Retina (tissue), 1 donor: Measurements from ENCODE around the gene RPP25L.

ENCODE experiments used
- DNase-seq: peaks from one replicate; pipeline ENCODE4 v3.0.0-alpha.2; 2016

The RPP25L gene

GRCh38 chr9:34582787-34583186 lies 29.1 kb downstream of the RPP25L start:
- DNase-seq, result peak; percentile 27

GRCh38 chr9:34581318-34581717 lies 30.6 kb downstream of the RPP25L start:
- no peak for DNase-seq

- peak; percentile 89 for DNase-seq
Observed at GRCh38 chr9:34580358-34580757, 31.5 kb downstream of the RPP25L start.

- DNase-seq, result peak; percentile 43
Observed at GRCh38 chr9:34579808-34580163, 32.1 kb downstream of the RPP25L start.

- DNase-seq, result peak; percentile 70
Observed at GRCh38 chr9:34579104-34579807, 32.6 kb downstream of the RPP25L start.

- peak; percentile 90 for DNase-seq
Observed at GRCh38 chr9:34578241-34579103, 33.4 kb downstream of the RPP25L start.

- DNase-seq, result peak; percentile 74
Observed at GRCh38 chr9:34577400-34578240, 34.3 kb downstream of the RPP25L start.

GRCh38 chr9:34576597-34577399 lies 35.1 kb downstream of the RPP25L start:
- peak; percentile 65 for DNase-seq

GRCh38 chr9:34575862-34576596 lies 35.9 kb downstream of the RPP25L start:
- peak; percentile 70 for DNase-seq

- no peak for DNase-seq
Observed at GRCh38 chr9:34575241-34575640, 36.7 kb downstream of the RPP25L start.

GRCh38 chr9:34574571-34574970 lies 37.3 kb downstream of the RPP25L start:
- no peak for DNase-seq

GRCh38 chr9:34573599-34574325 lies 38.1 kb downstream of the RPP25L start:
- DNase-seq, result no peak

- no peak for DNase-seq
Observed at GRCh38 chr9:34572628-34573027, 39.3 kb downstream of the RPP25L start.

- no peak for DNase-seq
Observed at GRCh38 chr9:34572092-34572491, 39.8 kb downstream of the RPP25L start.

- no peak for DNase-seq
Observed at GRCh38 chr9:34571481-34571810, 40.5 kb downstream of the RPP25L start.

- no peak for DNase-seq
Observed at GRCh38 chr9:34570809-34571480, 41.0 kb downstream of the RPP25L start.

- DNase-seq, result no peak
Observed at GRCh38 chr9:34570376-34570775, 41.5 kb downstream of the RPP25L start.

GRCh38 chr9:34568774-34569173 lies 43.1 kb downstream of the RPP25L start:
- DNase-seq, result peak; percentile 66

- DNase-seq, result no peak
Observed at GRCh38 chr9:34568133-34568532, 43.8 kb downstream of the RPP25L start.

GRCh38 chr9:34566972-34567371 lies 44.9 kb downstream of the RPP25L start:
- DNase-seq, result peak; percentile 40

GRCh38 chr9:34566322-34566721 lies 45.6 kb downstream of the RPP25L start:
- no peak for DNase-seq
